Lung microvascular endothelial cell (primary cell): ENCODE results near the gene HMGN4. TPM values are rescaled to one million over a fixed set of nuclear protein-coding genes. Genes with fewer than 3 reads are reported as not detected.
"Not testable (repeated sequence)": the region's sequence is repeated elsewhere in the genome, so short reads cannot be mapped to it uniquely, and the experiment has no call there.

Source experiments
- DNase-seq, 2 donors: peaks; one replicate each; pipeline versions ENCODE4 v3.0.0 to v3.0.0-alpha.2; 2010; ENCODE audit warnings: low read depth in 2 of 2
- total RNA-seq: library from RNA; depleted of rRNA; stranded (reverse); fragments of >200 nt; gene quantifications from 2 replicates; pipeline ENCODE4 v1.2.1, GENCODE V29; 2014

Gene HMGN4
- total RNA-seq: 45.5 and 52.4 TPM in 2 replicates

DNA sequence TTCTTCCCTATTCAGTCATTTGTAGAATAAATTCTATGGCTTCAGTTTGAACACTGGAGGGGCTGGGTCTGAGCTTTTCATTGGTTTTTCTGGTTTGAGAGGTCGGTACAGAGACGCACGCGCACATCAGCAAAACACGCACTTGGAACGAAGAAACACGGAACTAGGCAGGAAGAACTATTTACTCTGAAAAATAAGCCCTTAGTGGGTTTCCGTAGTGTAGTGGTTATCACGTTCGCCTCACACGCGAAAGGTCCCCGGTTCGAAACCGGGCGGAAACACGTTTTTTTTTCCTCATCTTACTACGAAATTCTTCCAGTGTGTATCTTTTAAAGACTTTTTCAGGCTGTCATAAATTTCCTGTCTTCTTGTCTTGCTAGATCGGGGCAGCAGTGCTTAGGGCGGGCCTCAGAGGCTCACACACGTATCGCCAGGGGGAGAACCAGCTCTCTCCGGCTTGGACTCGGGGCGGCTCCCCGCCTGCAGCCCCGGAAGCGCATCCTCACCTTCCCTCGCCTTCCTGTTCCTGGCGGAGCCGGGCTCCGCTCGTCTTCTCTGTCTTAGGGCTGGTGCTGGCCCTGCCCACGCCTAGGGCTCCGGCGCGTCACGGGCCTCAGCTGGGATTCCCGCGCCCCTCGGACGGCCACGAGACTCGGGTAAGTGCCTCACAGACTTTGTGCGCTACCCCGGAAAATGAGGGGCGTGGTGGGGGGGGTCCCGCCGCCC is at the start of gene HMGN4:
TSS of gene HMGN4 (plus strand) at position 521 of the 726 bp plus-strand sequence. CDS start 6,841 bp downstream, outside the sequence.
- DNase-seq: peak; percentile 93 to 95

DNA sequence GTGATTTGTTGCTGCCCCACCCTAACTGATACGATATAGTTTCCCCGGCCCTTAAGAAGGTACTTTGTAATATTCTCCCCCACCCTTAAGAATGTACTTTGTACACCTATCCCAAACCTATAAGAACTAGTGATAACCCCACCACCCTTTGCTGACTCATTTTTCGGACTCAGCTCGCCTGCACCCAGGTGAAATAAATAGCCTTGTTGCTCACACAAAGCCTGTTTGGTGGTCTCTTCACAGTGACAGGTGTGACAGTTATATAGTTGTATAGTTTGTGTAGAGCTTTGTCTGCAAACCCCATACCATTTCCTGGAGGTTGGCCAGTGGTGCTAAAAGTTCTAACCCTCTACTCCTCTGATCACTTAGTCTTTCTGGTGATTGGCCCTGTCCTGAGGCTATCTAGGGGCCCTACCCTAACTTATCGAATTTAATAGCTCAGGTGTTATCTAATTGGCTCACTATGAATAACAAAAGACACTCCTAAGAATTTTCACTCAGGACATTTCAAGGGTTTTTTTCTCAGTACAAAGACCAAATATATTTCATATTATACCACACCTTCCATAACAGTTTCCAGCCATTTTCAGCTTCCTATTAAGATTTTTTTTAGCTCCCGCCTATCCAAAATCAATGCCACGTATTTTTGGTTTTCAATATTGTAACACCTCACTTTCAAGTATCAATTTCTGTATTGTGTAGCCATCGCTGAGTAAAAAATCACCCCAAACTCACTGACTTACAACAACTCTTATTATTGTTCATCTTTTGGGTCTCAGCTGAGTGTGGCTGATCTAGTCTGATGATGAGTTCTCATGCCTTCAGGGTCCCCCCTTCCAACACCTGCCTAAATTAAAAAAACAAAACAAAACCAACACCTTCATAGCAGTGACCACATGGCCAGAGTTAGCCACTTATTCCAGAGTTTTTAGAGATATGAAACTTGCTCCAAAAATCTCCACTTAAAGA is 47.9 kb upstream of the HMGN4 start:
- no peak for DNase-seq

DNA sequence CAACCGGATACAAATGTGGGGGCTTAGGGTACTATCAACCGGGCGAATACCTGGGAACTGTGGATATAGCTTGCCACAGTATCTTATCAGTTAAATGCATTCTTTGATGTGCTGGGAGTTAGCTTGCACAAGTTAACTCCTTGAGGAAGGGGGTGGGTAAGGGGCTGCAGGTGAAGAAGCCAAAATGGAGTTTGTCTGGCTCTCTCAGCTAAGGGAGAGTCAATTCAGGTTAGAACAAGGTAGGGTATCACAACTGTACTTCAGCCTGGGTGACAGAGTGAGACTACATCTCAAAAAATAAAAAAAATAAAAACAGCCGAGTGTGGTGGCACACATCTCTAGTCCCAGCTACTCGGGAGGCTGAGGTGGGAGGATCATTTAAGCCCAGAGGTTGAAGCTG is 46.6 kb upstream of the HMGN4 start:
- DNase-seq: no peak

DNA sequence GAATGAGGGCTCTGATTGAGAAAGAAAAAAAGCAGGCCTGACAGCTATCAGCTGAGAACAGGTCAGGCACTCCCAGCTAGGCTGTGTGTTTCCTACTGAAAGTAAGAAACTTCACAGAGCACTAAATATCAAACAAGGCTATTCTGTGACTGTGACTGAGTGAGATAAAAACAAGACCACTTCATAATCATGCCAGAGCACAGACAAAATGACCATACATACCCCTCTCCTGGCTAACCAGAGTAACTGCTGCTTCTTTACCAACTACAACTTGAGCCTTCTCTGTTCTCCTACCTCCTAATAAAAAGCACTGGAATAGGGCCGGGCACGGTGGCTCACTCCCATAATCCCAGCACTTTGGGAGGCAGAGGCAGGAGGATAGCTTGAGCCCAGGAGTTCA is 44.9 kb upstream of the HMGN4 start:
- DNase-seq: peak; percentile 38 to 45

DNA sequence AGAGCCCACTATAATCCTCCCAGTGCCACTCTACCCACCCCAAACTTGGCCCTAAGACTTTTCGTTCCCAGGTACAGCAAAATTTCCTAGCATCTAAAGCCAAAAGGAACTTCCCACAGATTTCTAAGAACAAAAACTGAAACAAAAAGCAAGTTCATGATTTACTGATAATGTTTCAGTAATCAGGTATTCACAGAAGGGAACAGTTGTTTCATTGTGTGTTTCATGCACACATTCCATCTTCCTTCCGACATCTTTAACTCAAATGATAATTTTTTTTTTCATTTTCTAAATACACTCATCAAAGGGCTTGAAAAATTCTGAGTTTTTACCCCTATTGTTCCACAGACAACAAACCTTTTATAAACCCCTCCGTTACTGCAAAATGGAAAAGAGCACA is 44.0 kb upstream of the HMGN4 start:
- no peak for DNase-seq

DNA sequence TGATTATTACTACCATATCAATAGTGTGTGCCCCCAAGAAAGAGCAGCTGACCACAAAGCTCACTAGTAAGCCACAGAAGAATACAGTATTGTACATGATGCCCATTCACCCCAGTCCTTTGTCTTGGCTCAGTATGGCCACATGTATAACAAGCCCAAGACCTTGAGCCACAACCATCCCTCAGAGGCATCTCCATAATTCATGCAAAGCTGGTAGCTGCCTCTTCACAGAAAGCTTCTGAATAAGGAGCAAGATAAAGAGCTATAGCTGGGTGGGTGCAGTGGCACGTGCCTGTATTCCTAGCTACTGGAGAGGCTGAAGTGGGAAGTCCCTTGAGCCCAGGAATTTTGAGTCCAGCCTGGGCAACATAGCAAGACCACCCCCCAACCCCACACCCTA is 42.9 kb upstream of the HMGN4 start:
- DNase-seq: no peak

DNA sequence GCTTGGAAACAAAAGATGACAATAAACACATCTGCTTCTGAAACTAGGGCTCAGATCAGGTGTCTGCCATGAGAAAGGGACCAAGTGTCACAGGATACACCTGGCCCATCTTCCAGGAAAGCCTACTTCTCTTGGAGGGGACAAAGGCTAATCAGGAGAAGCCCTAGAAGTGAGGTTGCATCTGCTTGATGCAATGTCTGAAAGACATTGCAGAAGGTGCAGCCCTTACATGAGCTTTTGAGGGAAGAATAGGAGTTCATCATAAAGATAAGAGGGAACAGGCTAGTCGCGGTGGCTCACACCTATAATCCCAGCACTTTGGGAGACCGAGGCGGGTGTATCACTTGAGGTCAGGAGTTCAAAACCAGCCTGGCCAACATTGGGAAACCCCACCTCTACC is 40.6 kb upstream of the HMGN4 start:
- DNase-seq: no peak

DNA sequence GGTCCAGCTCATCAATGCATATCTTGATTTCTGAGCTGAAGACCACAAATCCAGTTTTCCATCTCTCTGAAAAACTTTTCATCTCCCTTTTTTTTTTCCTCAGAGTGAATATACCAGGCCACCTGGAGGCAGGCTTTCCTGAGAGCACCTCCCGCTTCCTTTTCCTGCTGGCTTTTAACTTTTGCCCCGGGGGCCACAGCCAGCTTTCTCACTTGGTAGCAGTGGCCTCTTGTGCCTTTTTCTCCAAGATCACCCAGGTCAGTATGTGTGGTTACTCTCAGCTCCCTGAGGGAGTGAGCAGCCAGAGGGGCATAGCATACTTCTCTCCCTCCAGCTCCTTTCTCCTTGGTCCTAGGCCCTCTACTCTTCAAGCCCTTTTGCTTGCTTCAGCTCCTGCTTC is 38.1 kb upstream of the HMGN4 start, which contains the start of gene BTN1A1:
TSS of gene BTN1A1 (plus strand) at position 202 of the 400 bp plus-strand sequence. CDS start 984 bp downstream, outside the sequence.
- DNase-seq: no peak

DNA sequence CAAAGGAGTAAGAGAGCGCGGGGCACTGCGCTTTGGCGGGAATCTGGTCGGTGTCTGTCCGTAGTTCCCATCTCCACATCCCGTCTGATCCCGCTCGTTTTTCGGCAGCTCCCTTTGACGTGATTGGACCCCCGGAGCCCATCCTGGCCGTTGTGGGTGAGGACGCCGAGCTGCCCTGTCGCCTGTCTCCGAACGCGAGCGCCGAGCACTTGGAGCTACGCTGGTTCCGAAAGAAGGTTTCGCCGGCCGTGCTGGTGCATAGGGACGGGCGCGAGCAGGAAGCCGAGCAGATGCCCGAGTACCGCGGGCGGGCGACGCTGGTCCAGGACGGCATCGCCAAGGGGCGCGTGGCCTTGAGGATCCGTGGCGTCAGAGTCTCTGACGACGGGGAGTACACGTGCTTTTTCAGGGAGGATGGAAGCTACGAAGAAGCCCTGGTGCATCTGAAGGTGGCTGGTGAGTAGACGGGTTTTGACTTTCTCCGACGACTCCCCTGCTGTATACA is 36.6 kb upstream of the HMGN4 start:
- DNase-seq: peak; percentile 13 to 23

DNA sequence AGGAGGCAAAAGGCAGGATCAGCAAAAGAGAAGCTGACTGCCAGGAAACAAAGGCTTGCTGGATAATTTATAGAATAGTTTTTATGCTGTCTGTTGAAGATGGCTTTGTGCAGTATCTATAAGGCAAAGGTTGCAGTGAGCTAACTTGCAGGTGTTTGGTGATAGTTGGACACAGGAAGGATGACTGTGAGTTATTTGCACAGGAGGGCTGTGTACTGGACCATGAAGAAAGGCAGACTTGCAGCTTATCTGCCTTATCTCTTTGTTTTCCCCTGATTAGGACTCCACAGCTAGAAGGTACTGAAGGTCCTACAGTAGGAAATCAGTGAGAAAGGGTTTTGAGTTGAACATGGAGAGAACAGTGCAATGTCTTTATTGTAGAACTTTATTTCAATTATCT is 36.0 kb upstream of the HMGN4 start:
- no peak for DNase-seq

DNA sequence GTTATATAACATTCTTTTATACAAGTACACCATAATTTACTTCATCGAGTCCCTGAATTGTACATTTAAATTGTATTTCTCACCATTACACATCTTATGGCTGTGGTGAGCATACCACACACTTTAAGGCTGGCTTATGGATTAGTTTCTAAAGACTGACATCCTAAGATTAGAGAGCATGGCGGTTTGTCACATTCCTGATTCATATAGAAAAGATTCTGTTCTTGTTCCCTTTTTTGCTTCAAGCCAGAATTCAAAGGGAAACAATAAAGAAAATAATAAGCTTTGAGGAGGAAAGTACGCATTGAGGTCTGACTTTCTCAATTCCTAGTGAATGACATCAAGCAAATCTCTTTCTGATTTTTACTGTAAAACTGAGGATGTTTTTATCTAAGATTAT is 35.5 kb upstream of the HMGN4 start:
- no peak for DNase-seq

DNA sequence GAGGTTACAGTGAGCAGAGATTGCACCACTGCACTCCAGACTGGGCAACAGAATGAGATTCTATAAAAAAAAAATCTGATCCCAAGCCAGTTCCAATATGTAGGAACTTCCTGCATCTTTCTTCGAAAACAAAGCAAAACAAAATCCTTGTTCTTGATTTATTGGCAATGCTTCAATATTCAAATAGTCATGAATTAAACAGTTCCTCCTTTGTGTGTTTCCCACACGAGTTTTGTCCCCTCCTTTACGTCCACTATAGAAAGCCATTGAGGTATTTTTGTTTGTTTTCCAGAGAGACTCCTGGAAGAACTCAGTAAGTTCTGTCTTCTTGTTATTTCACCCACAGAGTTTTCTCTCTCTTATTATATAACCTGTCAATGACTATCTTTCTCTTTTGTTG is 30.5 kb upstream of the HMGN4 start:
- no peak for DNase-seq

DNA sequence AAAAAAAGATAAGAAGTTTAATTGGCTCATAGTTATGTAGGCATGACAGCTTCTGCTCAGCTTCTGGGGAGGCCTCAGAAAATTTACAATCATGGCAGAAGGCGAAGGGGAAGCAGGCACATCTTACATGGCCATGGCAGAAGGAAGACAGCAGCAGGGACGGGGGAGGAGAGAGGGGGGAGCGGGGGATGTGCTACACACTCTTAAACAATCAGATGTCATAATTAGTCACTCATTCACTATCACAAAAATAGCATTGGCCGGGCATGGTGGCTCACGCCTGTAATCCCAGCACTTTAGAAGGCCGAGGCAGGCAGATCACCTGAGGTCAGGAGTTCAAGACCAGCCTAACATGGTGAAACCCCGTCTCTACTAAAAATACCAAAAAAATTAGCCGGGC is 27.1 kb upstream of the HMGN4 start:
- DNase-seq: not testable (repeated sequence)

DNA sequence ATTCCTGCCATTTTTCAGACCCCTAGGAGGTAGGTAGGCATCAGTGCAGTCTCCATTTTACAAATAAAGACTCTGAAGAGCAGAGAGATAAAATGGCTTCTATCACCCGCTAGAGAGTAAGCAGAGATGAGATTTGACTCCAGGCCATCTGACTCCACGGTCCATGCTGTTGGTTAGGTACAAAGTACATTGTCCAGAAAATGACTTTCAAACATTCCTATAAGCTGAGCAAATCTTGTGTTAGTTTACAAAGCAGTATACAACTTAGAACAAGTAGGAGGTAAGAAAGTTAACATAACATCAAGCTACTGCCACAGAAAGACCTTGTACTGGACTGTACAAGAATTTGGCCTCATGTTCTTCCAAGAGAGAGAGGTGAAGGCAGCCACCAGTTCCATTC is 23.2 kb upstream of the HMGN4 start:
- DNase-seq: no peak

DNA sequence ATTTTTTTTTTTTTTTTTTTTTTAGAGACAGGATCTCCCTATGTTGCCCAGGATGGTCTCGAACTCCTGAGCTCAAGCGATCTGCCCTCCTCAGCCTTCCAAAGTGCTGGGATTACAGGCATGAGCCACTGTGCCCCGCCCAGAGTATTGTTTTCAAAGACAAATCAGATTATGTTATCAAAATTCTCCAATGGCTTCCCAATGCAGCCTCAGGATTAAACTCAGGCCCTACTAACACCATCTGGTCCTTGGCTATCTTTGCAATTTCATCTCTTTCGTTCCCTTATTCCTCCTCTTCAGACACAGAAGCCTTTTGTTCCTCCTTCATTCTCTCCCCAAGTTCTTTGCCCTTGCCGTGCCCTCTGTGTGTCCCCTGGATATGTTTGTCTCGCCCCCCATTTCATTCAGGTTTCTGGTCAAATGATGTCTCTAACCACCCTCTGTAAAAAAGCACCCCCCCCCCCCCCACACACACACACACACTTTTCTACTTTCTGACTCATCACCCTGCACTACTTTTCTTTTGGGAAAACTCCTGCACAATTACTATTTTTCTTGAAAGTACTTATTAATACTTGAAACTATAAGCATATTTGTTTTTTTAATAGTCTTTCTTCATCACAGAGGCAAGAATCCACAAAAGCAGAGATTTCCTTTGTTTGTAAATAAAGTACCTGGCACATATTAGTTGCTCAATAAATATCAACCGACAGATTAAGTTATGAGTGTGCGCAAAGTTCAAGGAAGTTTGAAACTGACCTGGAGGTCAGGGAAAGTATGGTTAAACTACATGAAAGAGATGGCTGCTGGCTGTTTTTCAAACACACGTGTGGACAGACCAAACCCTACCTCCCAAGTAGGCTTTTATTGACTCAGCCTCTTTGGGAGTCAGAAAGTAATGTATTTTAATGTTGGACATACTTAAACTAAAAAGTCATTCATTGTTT is 21.4 kb upstream of the HMGN4 start:
- DNase-seq: no peak

DNA sequence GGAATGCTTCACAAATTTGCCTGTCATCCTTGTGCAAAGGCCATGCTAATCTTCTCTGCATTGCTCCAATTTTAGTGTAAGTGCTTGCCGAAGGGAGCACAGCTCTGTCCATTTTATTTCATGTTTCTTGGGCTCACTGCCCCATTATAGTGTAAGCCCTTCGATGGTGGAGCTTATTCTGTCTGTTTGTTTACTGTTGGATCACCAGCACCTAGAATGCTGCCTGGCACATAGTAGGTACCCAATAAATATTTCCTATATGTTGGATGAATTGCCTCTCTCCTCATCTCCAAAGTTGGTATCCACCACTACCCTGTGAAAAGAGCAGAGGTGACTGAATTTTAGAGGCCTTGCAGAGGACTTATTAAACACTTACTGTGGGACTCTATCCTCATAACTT is 18.8 kb upstream of the HMGN4 start:
- DNase-seq: no peak

DNA sequence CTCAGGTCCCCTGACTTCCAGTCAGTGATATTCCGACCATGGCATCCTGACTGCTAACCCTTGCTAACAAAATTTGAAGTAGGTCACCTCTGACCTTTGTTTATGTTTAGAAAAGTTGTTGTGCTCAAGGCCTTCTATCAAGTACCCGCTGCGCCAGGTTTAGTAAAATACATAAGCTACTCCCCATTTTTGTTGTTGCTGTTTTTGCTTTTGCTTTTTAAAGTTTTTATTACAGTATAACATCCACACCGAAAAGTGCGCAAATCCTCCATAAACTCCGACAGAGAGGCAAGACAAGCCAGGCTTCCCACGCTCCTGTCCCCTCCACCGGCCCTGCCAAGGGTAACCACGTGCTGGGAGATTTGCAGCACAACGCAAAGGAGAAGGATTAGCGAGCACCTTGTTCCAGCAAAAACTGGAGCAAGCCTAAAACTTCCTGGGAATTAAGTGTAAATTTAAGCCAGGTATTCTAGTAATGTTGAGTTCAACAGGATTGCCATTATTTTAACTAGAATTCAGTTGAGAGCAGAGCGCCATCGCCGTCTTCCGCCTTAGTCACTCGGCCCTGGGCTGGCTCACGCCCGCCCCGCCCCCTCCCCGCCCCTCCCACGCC is 17.8 kb upstream of the HMGN4 start:
- no peak for DNase-seq

DNA sequence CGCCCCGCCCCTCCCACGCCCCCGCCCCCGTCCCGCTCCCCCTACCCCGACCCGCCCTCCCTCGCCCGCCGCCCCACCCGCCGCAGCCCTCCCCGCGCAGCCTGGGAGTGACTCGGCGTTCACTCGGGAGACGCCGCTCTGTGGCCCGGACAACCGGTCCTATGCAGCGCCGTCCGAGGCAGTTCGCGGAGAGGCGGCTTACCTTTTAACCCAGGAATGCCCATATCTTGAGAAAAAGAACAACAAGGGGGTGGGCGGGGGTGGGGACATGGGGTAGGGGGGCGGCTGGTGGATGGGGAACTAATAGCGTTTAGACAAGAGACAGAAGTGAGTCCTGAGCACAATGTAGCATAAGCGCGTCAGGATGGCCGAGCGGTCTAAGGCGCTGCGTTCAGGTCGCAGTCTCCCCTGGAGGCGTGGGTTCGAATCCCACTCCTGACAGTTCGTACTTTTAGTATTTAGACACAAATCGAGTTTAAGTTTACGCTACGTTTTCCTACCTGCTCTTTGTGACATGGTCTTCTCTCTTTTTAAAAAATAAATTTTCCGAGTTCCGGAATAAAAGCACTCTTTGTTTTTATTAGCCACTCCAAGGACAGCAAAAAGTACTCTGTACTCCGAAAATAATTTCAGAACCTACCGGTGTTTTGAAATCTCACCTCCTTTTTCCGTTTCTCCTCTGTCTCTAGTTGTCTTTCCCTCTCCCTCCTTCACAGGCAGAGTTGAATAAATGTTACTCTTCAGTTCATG is 17.1 kb upstream of the HMGN4 start:
- peak; percentile 86 to 88 for DNase-seq

DNA sequence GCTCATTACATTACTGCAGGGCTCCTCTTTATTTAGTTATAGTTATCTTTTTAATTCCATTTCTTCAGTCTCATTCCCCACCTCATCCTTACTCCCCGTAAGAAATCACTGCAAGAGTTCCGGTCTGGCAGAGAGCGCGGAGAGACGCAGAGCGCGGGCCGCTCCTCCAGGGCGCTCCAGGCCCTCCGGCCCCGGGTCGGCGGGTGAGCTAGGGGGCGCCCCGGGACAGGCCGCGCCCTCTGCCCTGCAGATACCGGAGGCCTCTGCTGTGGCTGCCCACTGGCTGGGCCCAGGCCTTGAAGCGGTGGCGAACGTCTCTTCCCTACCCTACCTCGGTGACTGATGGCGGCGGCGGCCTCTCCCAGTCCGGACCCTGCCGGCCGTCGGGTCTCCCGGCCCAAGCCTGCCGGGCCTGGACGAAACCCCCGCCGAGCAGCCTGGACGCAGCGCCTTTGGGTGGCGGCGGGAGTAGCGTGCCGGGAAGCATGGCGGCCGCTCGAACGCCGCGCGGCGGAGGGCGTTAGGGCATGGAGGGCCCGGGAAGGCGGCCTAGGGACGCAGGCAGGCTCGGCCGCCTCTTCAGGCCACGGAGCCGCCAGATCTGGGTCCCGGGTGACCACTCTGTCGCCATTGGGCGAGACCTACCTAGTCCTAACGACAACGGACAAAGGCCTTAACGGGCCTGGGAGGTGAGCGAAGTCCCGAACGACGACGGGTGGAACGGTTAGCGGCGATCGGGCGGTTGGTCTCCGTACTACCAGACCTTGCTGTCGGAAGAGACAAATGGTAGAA is 16.4 kb upstream of the HMGN4 start:
- peak; percentile 56 to 75 for DNase-seq
